Neural progenitor cell (in vitro differentiated cells): ENCODE measurements around the gene DNAJB8. TPM values are rescaled to one million over a fixed set of nuclear protein-coding genes. Genes with fewer than 3 reads are reported as not detected.

Experiments
- DNase-seq: peaks from one replicate; pipeline ENCODE4 v3.0.0-alpha.2; 2016; ENCODE audit warnings: low spot score
- H2AFZ ChIP-seq: fragments of 200-600 bp; sonication (generic); replicated peaks from 2 replicates; pipeline ENCODE4 v1.6.1; 2016; ENCODE audit warnings: antibody characterized with exemption
- H3F3A ChIP-seq: fragments of 200-600 bp; sonication (generic); 2 replicates; pipeline ENCODE4 v1.6.1; 2016; ENCODE audit warnings: antibody characterized with exemption, low read depth
- H3K27ac ChIP-seq: fragments of 200-600 bp; sonication (generic); 2 replicates; pipeline ENCODE4 v1.5.1; 2016; ENCODE audit warnings: mild to moderate bottlenecking
- H3K27me3 ChIP-seq: fragments of 200-600 bp; sonication (generic); 2 replicates; pipeline ENCODE4 v1.6.1; 2016; ENCODE audit warnings: mild to moderate bottlenecking, moderate library complexity
- H3K36me3 ChIP-seq: fragments of 200-600 bp; sonication (generic); 2 replicates; pipeline ENCODE4 v1.5.1; 2016
- H3K4me1 ChIP-seq: fragments of 200-600 bp; sonication (generic); 2 replicates; pipeline ENCODE4 v1.6.1; 2016; ENCODE audit warnings: mixed run types
- H3K4me2 ChIP-seq: fragments of 200-600 bp; sonication (generic); 2 replicates; pipeline ENCODE4 v1.6.1; 2016
- H3K4me3 ChIP-seq: fragments of 200-600 bp; sonication (generic); 2 replicates; pipeline ENCODE4 v1.5.1; 2016
- H3K79me2 ChIP-seq: fragments of 200-600 bp; sonication (generic); 2 replicates; pipeline ENCODE4 v1.6.1; 2016; ENCODE audit warnings: low read depth
- H3K9ac ChIP-seq: fragments of 200-600 bp; sonication (generic); 2 replicates; pipeline ENCODE4 v1.6.1; 2016
- H3K9me3 ChIP-seq: fragments of 200-600 bp; sonication (generic); 2 replicates; pipeline ENCODE4 v1.5.1; 2016; ENCODE audit warnings: low read depth
- H4K20me1 ChIP-seq: fragments of 200-600 bp; sonication (generic); 2 replicates; pipeline ENCODE4 v1.6.1; 2016; ENCODE audit warnings: low read depth
- H3K27ac Mint-ChIP-seq: 3 replicates; pipeline ENCODE4 v1.8.0; 2021; ENCODE audit warnings: mixed read lengths
- H3K27me3 Mint-ChIP-seq: 2 replicates; pipeline ENCODE4 v1.8.0; 2022; ENCODE audit warnings: low read depth, mild to moderate bottlenecking, inconsistent platforms, moderate library complexity, mixed read lengths; ENCODE audit not compliant: insufficient read depth
- H3K36me3 Mint-ChIP-seq: 3 replicates; pipeline ENCODE4 v1.8.0; 2021; ENCODE audit warnings: mixed read lengths
- H3K4me1 Mint-ChIP-seq: 3 replicates; pipeline ENCODE4 v1.8.0; 2021; ENCODE audit warnings: mixed read lengths
- H3K4me3 Mint-ChIP-seq: 3 replicates; pipeline ENCODE4 v1.8.0; 2021; ENCODE audit warnings: mild to moderate bottlenecking, moderate library complexity, mixed read lengths
- H3K9me3 Mint-ChIP-seq: 3 replicates; pipeline ENCODE4 v1.8.0; 2020; ENCODE audit warnings: mixed read lengths
- CTCF ChIP-seq: fragments of 200-600 bp; sonication (generic); IDR thresholded peaks from 2 replicates; pipeline ENCODE4 v1.5.1; 2017; ENCODE audit warnings: antibody characterized with exemption, mild to moderate bottlenecking
- EZH2 ChIP-seq: fragments of 200-600 bp; sonication (generic); IDR thresholded peaks from 2 replicates; pipeline ENCODE4 v1.6.1; 2017; ENCODE audit warnings: antibody characterized with exemption, mild to moderate bottlenecking, moderate library complexity
- EZH2phosphoT487 ChIP-seq: fragments of 200-600 bp; sonication (generic); IDR thresholded peaks from 2 replicates; pipeline ENCODE4 v1.6.1; 2017; ENCODE audit warnings: antibody characterized with exemption
- total RNA-seq: library from RNA; depleted of rRNA; stranded (reverse); fragments of >200 nt; gene quantifications from 2 replicates; pipeline ENCODE4 v1.2.3, GENCODE V29; 2015; ENCODE audit warnings: low replicate concordance

The DNAJB8 gene
- total RNA-seq, 1 donor from 2014 or later, result not detected

DNA sequence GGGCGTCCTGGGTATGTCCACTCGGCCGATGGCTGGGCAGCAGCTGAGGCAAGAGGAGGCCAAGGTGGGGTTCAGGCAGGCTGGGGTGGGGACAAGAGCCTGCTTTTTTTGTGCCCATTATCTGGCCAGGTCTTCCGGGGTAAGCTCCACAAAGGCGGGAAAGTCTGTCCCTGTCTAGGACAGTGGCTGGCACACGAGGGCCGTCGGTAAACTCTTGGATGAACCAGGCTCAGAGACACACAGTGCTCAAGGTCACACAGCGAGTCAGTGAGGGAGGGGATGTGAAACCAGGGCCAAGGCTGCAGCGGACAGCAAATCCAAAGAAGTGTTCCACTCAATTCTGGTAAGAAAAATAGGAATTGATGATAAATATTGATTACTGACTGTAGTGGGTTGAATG is 2.9 kb downstream of the DNAJB8 start:
- Mint-ChIP-seq H3K9me3 (no peaks in the 10 kb centered on the region), H3K4me3 (no peak overlapping the region), H3K27ac (no peak overlapping the region), H3K27me3 (peaks cover 21% of the 10 kb centered on the region), H3K4me1 (peaks cover 14% of the 10 kb centered on the region), H3K36me3 (no peaks in the 10 kb centered on the region)
- Histone ChIP-seq H4K20me1 (no peaks in the 10 kb centered on the region), H3K4me2 (no peak overlapping the region), H3K4me1 (peaks cover 5% of the 10 kb centered on the region), H3K36me3 (no peaks in the 10 kb centered on the region), H3K9me3 (no peaks in the 10 kb centered on the region), H3K27me3 (peaks cover 35% of the 10 kb centered on the region), H3F3A (no peaks in the 10 kb centered on the region), H3K27ac (no peak overlapping the region), H2AFZ (no peak overlapping the region), H3K79me2 (no peaks in the 10 kb centered on the region), H3K9ac (no peak overlapping the region), H3K4me3 (no peak overlapping the region)
- TF ChIP-seq EZH2 (no peak), CTCF (no peak), EZH2phosphoT487 (no peak)
- no peak for DNase-seq

- Histone ChIP-seq H4K20me1 (no peaks in the 10 kb centered on the region), H3K9ac (no peak overlapping the region), H3K79me2 (no peaks in the 10 kb centered on the region), H2AFZ (no peak overlapping the region), H3K36me3 (no peaks in the 10 kb centered on the region), H3K4me1 (peaks cover 3% of the 10 kb centered on the region), H3K9me3 (no peaks in the 10 kb centered on the region), H3F3A (no peaks in the 10 kb centered on the region), H3K27me3 (peaks cover 35% of the 10 kb centered on the region), H3K4me2 (no peak overlapping the region), H3K27ac (no peak overlapping the region), H3K4me3 (no peak overlapping the region)
- TF ChIP-seq EZH2, result no peak
- TF ChIP-seq EZH2phosphoT487, result no peak
- Mint-ChIP-seq H3K4me1 (peaks cover 14% of the 10 kb centered on the region), H3K27ac (no peak overlapping the region), H3K36me3 (no peaks in the 10 kb centered on the region), H3K4me3 (no peak overlapping the region), H3K9me3 (no peaks in the 10 kb centered on the region), H3K27me3 (peaks cover 21% of the 10 kb centered on the region)
- no peak for DNase-seq
These were observed 3.3 kb downstream of the DNAJB8 start for GRCh38 chr3:128463354-128463753.

DNA sequence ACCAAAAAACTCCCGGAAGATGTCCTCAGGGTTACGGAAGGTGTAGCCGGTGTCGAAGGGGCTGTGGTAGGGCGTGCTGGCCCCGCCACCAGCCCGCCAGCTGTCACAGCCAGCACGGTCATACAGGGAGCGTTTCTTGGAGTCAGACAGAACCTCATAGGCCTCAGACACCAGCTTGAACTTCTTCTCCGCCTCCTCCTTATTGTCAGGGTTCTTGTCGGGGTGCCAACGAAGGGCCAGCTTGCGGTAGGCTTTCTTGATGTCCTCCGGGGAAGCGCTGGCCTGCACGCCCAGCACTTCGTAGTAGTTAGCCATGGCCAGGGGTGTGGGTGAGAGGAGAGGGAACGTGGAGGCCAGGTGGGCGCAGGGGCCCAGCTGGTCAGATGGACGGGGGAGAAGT is 3.8 kb downstream of the DNAJB8 start:
- TF ChIP-seq EZH2 (no peak), CTCF (no peak), EZH2phosphoT487 (no peak)
- no peak overlapping the region for H3K4me3 Mint-ChIP-seq
- H3K9ac ChIP-seq, result no peak overlapping the region
- H3K27ac ChIP-seq, result no peak overlapping the region
- no peaks in the 10 kb centered on the region for H3K9me3 Mint-ChIP-seq
- no peaks in the 10 kb centered on the region for H3F3A ChIP-seq
- DNase-seq, result no peak
- no peak overlapping the region for H2AFZ ChIP-seq
- no peaks in the 10 kb centered on the region for H3K36me3 ChIP-seq
- H3K4me1 Mint-ChIP-seq, result peaks cover 18% of the 10 kb centered on the region
- no peaks in the 10 kb centered on the region for H3K9me3 ChIP-seq
- H4K20me1 ChIP-seq, result no peaks in the 10 kb centered on the region
- H3K27ac Mint-ChIP-seq, result no peak overlapping the region
- H3K27me3 Mint-ChIP-seq, result peaks cover 24% of the 10 kb centered on the region
- no peak overlapping the region for H3K4me2 ChIP-seq
- no peak overlapping the region for H3K4me3 ChIP-seq
- H3K27me3 ChIP-seq, result peaks cover 35% of the 10 kb centered on the region
- no peaks in the 10 kb centered on the region for H3K79me2 ChIP-seq
- H3K36me3 Mint-ChIP-seq, result no peaks in the 10 kb centered on the region
- H3K4me1 ChIP-seq, result no peaks in the 10 kb centered on the region

- Histone ChIP-seq H2AFZ (no peak overlapping the region), H3K4me1 (no peaks in the 10 kb centered on the region), H3K4me2 (no peak overlapping the region), H3K4me3 (no peak overlapping the region), H3K9ac (no peak overlapping the region), H3K9me3 (no peaks in the 10 kb centered on the region), H3K27ac (no peak overlapping the region), H4K20me1 (no peaks in the 10 kb centered on the region), H3K27me3 (peaks cover 35% of the 10 kb centered on the region), H3F3A (no peaks in the 10 kb centered on the region), H3K36me3 (no peaks in the 10 kb centered on the region), H3K79me2 (no peaks in the 10 kb centered on the region)
- H3K9me3 Mint-ChIP-seq, result no peaks in the 10 kb centered on the region
- no peaks in the 10 kb centered on the region for H3K36me3 Mint-ChIP-seq
- H3K27me3 Mint-ChIP-seq, result peaks cover 26% of the 10 kb centered on the region
- DNase-seq, result no peak
- no peak overlapping the region for H3K27ac Mint-ChIP-seq
- TF ChIP-seq EZH2, result no peak
- TF ChIP-seq EZH2phosphoT487, result no peak
- TF ChIP-seq CTCF, result no peak
- H3K4me1 Mint-ChIP-seq, result peaks cover 22% of the 10 kb centered on the region
- no peak overlapping the region for H3K4me3 Mint-ChIP-seq
These were observed 4.3 kb downstream of the DNAJB8 start for GRCh38 chr3:128462341-128462910.
